ENCODE data around the gene GSE1. TPM values are rescaled to one million over a fixed set of nuclear protein-coding genes. Genes with fewer than 3 reads are reported as not detected.
A peak's percentile ranks its signal among the peaks of the same experiment; 100 is the strongest.

Gene GSE1
- total RNA-seq, 2 donors from 2014 or later, result 72.6 to 96.2 TPM

GRCh38 chr16:85653290-85653891, 40.3 kb downstream of the GSE1 start:
- H3K36me3 ChIP-seq, result peaks cover 19% of the 10 kb centered on the region
- peaks cover 8 to 34% of the 10 kb centered on the region in 2 donors for H3K4me1 ChIP-seq (ENCODE audit: control insufficient read depth in 1 of 2, low read depth in 2 of 2)
- ATAC-seq (ENCODE audit: insufficient number of reproducible peaks, low FRiP score, low read depth) (no peak), DNase-seq (ENCODE audit: low spot score) (no peak)
- H3K4me3 ChIP-seq, result no peak overlapping the region
- H3K9me3 ChIP-seq, result no peaks in the 10 kb centered on the region
- peak overlapping the region; percentile 61 to 67 for H3K27ac ChIP-seq
- no peaks in the 10 kb centered on the region for H3K27me3 ChIP-seq (replicated peaks; ENCODE audit: insufficient read depth)
- no peak for TF ChIP-seq CTCF (IDR thresholded peaks at IDR 0.05)

GRCh38 chr16:85654251-85655095, 41.4 kb downstream of the GSE1 start:
- DNase-seq (ENCODE audit: low spot score), result no peak
- Histone ChIP-seq H3K36me3 (peaks cover 29% of the 10 kb centered on the region), H3K27me3 (replicated peaks; ENCODE audit: insufficient read depth) (no peaks in the 10 kb centered on the region), H3K27ac (no peak overlapping the region), H3K4me3 (no peak overlapping the region), H3K9me3 (no peaks in the 10 kb centered on the region), H3K4me1 (ENCODE audit: control insufficient read depth in 1 of 2, low read depth in 2 of 2) (peaks cover 8 to 34% of the 10 kb centered on the region in 2 donors)
- ATAC-seq (ENCODE audit: insufficient number of reproducible peaks, low FRiP score, low read depth), result no peak
- TF ChIP-seq CTCF (IDR thresholded peaks at IDR 0.05), result no peak

DNA sequence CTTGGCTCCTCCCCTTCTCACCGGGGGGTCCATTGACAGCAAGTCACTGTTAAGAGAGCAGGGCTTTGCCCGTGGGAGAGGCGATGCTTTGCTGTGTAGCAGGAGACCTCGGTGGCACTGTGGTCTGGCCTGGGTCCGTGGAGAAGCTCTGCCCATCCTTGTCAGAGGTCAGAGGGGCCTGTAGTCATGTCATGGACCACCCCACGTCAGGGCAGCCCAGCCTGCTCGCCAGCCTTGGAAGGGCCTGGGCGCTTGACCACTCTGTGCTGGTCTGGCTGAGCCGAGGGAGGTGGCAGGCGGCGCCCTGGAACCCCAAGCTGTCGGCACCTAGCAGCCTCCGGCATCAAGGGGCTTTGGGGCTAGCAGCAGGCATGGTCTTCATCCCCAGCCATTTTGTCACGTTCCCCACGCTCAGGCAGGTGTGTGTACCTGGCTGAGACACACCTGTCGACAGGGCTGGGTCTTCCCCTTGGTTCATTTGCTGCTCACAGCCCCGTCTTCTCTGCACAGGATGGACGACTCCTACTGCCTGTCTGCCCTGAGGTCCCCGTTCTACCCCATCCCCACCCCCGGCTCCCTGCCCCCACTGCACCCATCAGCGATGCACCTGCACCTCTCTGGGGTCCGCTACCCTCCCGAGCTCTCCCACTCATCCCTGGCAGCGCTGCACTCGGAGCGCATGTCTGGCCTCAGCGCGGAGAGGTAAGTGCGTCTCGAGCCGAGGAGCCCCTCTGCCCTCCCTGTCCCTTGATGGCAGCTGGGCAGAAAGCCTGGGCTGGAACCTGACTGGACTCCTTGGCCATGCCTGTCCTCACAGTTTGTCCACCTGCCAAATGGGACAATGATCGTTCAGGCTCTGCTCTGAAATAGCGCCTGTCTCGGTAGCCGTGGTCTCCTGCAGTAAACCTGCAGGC, 42.4 kb downstream of the GSE1 start:
- H3K4me3 ChIP-seq, result no peak overlapping the region
- ATAC-seq (ENCODE audit: insufficient number of reproducible peaks, low FRiP score, low read depth), result no peak
- no peak for TF ChIP-seq CTCF (IDR thresholded peaks at IDR 0.05)
- H3K27me3 ChIP-seq (replicated peaks; ENCODE audit: insufficient read depth), result no peaks in the 10 kb centered on the region
- no peaks in the 10 kb centered on the region for H3K9me3 ChIP-seq
- peaks cover 8 to 34% of the 10 kb centered on the region in 2 donors for H3K4me1 ChIP-seq (ENCODE audit: control insufficient read depth in 1 of 2, low read depth in 2 of 2)
- peaks cover 29% of the 10 kb centered on the region for H3K36me3 ChIP-seq
- H3K27ac ChIP-seq, result no peak overlapping the region
- DNase-seq (ENCODE audit: low spot score), result no peak

DNA sequence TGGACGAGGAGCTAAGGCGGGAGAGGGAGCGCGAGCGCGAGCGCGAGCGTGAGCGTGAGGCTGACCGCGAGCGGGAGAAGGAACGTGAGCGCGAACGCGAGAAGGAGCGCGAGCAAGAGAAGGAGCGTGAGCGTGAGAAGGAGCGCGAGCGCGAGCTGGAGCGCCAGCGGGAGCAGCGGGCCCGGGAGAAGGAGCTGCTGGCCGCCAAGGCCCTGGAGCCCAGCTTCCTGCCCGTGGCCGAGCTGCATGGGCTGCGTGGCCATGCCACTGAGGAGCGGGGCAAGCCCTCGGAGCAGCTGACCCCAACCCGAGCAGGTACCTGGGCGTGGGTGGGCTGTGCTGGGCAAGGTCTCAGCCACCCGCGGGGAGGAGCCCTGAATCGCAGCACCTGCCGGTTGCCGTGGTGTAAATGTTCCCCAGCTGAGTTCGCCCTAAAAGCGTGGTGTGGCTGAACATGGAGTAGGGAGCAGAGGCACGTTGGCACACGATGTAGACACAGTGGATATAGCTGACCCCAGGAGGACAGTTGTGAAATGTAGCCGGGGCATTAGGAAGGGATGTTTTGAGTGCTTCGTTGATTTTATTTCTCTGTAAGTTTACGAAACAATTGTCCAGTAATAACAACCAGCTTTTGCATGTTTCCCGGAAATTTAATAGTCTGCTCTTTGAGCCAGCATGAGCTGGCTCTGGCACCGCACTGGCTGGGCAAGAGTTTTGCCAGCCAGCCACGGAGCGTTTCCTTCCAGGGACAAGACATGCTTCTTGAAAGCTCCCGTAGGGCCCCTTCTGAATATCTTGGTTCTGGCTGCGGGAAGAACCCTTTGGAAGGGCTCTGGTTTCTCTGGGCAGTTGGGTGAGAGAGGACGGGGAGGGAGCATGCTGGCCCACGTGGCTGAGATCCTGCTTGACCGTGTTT, 43.5 kb downstream of the GSE1 start:
- no peak overlapping the region for H3K27ac ChIP-seq
- H3K27me3 ChIP-seq (replicated peaks; ENCODE audit: insufficient read depth), result no peaks in the 10 kb centered on the region
- H3K4me1 ChIP-seq (ENCODE audit: control insufficient read depth in 1 of 2, low read depth in 2 of 2), result peaks cover 4 to 28% of the 10 kb centered on the region in 2 donors
- peaks cover 38% of the 10 kb centered on the region for H3K36me3 ChIP-seq
- no peak for TF ChIP-seq CTCF (IDR thresholded peaks at IDR 0.05)
- H3K4me3 ChIP-seq, result no peak overlapping the region
- DNase-seq (ENCODE audit: low spot score), result no peak
- no peaks in the 10 kb centered on the region for H3K9me3 ChIP-seq
- ATAC-seq (ENCODE audit: insufficient number of reproducible peaks, low FRiP score, low read depth), result no peak
